HG03342 (cell line): ENCODE measurements around the gene CGB7.
"Not testable (repeated sequence)": the region's sequence is repeated elsewhere in the genome, so short reads cannot be mapped to it uniquely, and the experiment has no call there.

Source experiments
- ATAC-seq: cut with Tn5 transposase; IDR thresholded peaks from one replicate; pipeline ENCODE4 v1.9.1; 2021; ENCODE audit warnings: mild to moderate bottlenecking, moderate library complexity; ENCODE audit not compliant: unreplicated experiment

Gene CGB7

DNA sequence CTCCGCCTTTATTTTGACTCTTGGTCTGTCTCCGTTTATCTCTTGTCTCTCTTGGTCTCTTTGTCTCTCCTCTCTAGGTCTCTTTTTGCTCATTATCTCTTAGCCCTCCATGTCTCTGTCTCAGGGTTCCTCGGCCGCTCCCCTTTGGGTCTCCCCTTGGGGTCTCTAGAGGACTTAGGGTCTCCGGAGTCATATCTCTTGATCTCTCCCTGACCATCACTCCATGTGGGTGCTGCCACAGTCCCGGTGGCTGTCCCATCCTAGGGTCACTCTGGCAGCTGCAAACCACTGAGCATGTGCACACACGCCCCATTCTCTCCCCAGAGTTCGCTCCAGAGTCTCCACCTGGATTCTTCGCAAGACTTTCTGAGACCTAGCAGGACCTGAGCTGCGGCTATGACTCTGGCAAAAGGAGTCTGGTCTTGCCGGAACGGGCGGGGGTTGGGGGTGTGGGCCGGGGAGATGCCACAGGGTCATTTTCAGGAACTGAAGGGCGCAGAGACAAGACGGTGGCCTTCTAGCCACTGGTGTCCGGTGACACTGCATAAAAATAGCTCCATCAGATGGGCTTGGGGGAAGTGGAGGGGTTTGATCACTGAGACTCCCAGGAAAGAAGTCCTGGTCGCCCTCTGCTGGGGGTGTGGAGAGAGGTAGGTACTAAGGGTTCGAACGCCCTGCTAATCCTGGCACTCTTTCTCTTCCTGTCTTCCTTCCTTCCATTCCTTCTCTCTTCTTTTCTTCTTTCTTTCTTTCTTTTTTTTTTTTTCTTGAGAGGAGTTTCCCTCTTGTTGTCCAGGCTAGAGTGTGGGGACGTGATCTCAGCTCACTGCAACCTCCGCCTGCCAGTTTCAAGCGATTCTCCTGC lies 16.2 kb upstream of the CGB7 start:
- no peak for ATAC-seq

DNA sequence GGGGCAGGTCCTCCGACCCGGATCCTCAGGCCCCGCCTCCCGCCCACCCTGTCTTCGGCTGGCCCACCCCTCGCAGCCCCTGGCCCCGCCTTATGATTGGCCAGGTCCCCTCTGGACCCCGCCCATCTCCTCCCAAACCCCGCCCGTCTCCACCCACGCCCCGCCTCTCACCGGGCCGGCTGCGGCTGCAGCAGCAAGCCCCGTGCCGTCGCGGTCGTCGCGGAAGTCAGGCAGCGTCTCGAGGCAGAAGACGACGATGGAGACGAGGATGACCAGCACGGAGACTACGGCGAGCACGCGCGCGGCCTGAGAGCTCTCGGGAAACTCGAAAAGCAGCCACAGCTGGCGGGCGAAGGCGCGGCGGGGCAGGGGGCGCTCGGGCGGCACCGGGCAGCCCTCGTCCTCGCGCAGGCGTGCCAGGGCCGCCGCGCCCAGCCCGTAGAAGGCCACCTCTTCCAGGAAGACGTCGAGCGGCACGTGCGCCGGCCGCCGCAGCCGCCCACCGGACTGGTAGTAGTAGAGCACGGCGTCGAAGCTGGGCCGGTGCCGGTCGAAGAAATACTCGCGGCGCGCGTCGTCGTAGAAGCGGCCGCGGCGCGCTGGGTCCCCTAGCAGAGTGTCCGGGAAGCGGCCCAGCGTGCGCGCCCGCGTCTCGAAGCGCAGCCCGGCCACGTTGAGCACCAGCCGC lies 14.5 kb upstream of the CGB7 start:
- no peak for ATAC-seq

GRCh38 chr19:49070416-49070815 lies 12.9 kb upstream of the CGB7 start:
- no peak for ATAC-seq

- ATAC-seq = no peak
Measured at GRCh38 chr19:49069026-49069425, 11.5 kb upstream of the CGB7 start.

- ATAC-seq = no peak
Measured at GRCh38 chr19:49067554-49067953, 10.0 kb upstream of the CGB7 start.

GRCh38 chr19:49065905-49066512 lies 8.5 kb upstream of the CGB7 start:
- no peak for ATAC-seq

DNA sequence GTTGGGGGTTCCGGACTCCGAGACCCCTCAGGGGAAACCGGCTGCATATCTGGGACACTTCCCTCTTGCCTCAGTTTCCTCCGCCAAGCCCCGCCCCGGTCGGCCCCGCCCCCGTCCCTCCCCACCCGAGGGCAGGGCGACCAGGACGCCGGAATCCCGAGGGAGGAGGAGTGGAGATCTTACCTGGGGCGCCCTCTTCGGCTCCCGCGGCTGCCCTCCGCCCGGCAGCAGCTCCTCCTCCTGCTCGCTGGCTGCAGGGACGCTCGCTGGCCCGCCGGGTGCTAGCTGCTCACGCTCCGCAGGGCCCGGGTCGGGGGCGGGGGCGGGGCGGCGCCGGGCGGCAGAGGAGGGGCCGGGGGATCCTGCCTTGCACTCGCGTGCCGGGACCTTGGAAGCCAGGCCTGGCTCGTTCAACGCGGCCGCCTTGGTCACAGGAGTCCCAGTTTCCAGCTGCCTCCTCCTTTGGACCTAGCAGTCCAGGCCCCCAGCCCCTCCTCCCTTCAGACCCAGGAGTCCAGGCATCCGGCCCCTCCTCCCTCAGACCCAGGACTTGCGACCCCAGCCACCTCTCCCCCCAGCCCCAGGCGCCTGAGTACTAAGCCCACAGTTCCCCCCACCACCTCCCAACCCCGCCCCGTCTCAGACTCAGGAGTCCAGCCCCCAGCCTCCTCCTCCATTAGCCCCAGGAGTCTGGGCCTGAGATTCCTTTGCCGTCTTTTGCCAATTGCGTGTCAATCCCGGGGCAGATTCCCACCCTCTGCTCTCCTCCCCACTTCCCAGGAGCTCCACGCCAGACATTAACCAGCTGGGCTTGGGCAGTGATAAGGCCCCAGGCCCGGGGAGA lies 7.4 kb upstream of the CGB7 start, which contains the start of gene NTF4:
Gene NTF4, minus strand, starts transcription at position 51 of the 844 bp plus-strand sequence. CDS start 2,821 bp downstream, outside the sequence.
- no peak for ATAC-seq

DNA sequence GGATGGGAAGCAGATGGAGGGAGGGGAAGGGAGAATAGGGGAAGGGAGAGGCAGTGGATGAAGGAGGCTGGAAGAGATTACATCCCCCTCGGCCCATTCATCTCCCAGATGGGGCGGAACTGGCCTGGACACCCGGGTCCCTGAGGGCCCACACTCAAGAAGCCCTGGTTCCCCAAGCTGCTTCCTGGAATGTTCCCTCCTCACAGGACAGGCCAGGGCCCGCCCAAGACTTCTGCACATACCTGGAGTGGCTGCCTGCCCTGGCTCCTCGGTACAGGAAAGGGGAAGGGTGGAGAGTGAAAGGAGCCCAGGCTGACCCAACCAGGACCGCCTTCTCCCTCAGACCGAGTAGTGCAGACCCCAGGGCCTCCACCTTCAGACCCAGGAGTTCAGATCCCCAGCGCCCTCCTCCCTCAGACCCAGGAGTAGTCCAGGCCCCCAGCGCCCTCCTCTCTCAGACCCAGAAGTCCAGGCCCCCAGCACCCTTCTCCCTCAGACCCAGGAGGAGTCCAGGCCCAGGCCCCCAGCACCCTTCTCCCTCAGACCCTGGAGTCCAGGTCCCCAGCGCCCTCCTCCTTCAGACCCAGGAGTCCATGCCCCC lies 6.6 kb upstream of the CGB7 start:
- no peak for ATAC-seq

GRCh38 chr19:49061445-49061844 lies 3.9 kb upstream of the CGB7 start:
- no peak for ATAC-seq

GRCh38 chr19:49061000-49061399 lies 3.5 kb upstream of the CGB7 start:
- ATAC-seq = no peak

GRCh38 chr19:49059053-49059452 lies 1.5 kb upstream of the CGB7 start:
- no peak for ATAC-seq

DNA sequence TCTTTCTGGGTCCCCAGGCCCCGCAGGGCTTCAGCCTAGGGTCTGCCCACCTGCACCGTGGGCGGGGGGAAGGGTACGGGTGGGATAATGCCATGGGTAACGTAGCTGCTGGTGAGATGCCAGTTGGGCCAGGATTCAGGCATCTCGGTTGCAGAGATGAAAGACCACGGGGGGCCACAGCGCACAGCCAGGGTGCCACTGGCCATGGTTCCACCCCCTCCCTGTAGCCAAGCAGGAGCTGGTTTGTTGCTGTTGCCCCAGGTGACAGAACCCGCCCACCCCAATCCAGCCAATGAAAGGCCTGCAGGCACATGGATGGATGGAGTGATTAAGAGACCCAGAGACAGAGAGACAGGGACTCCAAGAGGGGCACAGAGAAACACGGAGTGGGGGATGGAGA lies 1.0 kb upstream of the CGB7 start:
- ATAC-seq = no peak

DNA sequence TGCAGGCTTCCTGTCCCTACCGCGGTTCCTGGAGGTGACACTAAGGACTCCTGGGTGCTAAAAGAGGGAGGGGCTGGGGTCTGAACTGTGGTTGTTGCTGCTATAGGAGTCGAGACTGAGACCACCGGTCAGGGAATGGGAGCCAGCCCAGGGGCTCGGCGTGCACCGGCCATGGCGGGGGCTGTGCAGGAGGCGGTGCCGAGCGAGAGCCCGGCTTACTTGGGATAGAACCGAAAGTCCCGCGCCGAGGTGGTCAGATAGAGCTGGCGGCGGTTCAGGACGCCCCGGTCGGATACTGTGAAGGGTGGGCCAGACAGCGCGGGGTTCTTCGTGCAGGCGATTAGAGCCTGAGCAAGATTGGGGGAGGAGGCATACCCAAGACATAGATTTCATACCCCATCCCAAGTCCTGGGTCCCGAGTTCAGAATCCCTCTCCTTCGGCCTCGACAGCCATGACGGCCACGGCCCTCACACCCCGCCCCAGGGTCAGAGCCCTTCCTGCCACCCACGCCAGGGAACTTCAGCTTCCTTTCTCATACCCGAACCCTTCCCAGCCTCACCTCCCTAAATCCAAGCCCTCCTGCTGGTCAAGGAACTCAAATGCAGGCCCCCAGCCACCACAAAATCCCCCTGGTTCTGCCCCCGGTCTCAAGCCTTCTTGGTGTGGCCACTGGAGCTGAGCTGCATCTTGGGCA lies 500 bp downstream of the CGB7 start:
- ATAC-seq = not testable (repeated sequence)

- ATAC-seq = no peak
Measured at GRCh38 chr19:49056101-49056901, 1.2 kb downstream of the CGB7 start.

DNA sequence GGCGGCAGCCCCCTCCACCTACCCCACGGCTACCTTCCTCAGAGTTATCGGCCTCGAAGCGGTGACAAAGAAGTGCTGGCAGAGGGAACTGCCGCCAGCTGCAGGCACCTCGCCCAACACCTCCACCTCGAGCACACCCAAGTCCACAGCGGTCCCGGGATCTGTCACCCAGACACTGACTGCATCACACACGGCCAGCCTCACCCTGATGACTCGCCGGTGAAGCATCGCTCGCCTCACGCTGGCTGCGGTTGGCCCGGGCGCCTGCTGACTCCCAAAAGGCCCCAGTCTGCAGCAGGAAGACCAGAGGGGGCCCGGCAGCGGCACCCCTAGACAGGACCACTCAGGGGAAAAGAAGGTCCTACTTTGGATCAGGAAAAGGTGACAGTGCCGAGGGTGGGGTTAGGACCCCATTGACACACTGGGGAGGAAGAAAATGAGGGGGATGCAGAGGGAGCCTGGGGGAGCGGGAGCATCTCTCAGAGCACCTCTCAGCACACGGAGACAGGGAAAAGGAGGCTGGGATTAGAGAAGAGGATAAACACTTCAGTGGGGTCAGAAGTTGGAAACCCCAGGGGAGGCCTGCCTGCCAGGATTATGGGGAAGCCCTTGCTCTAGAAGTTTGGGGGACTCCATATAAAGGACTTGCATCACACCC lies 7.0 kb downstream of the CGB7 start:
- ATAC-seq = not testable (repeated sequence)

DNA sequence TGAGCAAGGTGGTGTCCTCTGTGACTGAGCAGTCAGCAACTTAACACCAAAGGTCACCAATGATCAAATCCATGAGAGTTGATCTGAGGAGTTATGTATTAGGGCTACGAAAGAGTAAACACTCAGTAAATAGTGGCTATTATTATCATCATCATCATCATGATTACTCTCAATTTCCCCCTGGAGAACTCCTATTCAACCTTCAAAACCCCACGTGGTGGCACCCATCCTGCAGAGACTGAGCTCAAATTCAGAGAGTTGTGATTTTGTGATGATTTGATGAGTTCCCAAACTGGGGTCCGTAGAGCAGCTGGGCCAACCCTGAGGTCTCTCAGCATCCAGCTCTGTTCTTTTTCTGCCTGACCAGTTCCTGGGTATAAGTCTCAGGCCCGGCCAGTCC lies 7.7 kb downstream of the CGB7 start:
- not testable (repeated sequence) for ATAC-seq

- not testable (repeated sequence) for ATAC-seq
Measured at GRCh38 chr19:49049011-49049410, 8.5 kb downstream of the CGB7 start, which contains the start of gene CGB8. Gene CGB8, minus strand, starts transcription at chr19:49049111. Its CDS starts 372 bp downstream, at chr19:49048739.

DNA sequence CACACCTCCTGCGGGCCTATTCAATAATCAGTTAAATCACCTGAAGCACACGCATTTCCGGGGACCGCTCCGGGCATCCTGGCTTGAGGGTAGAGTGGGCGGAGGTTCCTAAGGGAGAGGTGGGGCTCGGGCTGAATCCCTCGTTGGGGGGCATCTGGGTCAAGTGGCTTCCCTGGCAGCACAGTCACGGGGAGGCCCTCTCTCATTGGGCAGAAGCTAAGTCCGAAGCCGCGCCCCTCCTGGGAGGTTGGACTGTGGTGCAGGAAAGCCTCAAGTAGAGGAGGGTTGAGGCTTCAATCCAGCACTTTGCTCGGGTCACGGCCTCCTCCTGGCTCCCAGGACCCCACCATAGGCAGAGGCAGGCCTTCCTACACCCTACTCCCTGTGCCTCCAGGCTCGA lies 14.0 kb downstream of the CGB7 start, which contains the start of gene CGB5:
Gene CGB5, plus strand, starts transcription at position 301 of the 400 bp plus-strand sequence. CDS start 362 bp downstream, outside the sequence.
- not testable (repeated sequence) for ATAC-seq
